Measurements from ENCODE around the gene KIAA1671.

DNA sequence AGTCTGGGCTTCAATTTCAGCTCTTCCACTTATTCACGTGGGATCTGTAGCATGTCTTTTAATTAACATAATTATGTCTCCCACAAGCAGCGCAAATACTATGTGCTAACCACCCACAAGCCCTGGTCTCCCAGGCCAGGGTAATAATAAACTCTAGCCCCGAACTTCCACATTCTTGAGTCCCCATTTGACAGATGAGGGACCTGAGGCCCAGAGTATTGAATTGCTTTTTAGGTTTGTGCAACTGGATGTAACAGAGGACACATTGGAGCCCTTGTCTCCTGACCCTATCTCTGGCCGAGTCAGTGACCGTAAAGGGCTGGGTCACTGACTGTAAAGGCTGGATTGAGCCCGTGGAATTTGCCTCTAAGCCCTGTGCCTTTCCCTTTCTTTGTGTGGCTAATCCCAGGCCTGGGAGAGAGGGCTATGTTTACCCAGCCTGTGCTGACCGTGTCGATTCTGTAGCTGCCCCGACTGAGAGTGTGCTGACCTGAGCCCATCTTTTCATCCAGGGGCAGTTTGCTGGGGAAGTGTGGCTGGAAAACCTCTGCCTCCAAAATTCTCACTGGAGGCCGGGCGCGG, 270.8 kb downstream of the KIAA1671 start:
- TF ChIP-seq, protein P1, sequence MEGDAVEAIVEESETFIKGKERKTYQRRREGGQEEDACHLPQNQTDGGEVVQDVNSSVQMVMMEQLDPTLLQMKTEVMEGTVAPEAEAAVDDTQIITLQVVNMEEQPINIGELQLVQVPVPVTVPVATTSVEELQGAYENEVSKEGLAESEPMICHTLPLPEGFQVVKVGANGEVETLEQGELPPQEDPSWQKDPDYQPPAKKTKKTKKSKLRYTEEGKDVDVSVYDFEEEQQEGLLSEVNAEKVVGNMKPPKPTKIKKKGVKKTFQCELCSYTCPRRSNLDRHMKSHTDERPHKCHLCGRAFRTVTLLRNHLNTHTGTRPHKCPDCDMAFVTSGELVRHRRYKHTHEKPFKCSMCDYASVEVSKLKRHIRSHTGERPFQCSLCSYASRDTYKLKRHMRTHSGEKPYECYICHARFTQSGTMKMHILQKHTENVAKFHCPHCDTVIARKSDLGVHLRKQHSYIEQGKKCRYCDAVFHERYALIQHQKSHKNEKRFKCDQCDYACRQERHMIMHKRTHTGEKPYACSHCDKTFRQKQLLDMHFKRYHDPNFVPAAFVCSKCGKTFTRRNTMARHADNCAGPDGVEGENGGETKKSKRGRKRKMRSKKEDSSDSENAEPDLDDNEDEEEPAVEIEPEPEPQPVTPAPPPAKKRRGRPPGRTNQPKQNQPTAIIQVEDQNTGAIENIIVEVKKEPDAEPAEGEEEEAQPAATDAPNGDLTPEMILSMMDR (conservative IDR thresholded peaks at IDR 0.05): no peak
- no peak for TF ChIP-seq ZFX (IDR thresholded peaks at IDR 0.05)
